ENCODE measurements around the gene LIMS2.

DNA sequence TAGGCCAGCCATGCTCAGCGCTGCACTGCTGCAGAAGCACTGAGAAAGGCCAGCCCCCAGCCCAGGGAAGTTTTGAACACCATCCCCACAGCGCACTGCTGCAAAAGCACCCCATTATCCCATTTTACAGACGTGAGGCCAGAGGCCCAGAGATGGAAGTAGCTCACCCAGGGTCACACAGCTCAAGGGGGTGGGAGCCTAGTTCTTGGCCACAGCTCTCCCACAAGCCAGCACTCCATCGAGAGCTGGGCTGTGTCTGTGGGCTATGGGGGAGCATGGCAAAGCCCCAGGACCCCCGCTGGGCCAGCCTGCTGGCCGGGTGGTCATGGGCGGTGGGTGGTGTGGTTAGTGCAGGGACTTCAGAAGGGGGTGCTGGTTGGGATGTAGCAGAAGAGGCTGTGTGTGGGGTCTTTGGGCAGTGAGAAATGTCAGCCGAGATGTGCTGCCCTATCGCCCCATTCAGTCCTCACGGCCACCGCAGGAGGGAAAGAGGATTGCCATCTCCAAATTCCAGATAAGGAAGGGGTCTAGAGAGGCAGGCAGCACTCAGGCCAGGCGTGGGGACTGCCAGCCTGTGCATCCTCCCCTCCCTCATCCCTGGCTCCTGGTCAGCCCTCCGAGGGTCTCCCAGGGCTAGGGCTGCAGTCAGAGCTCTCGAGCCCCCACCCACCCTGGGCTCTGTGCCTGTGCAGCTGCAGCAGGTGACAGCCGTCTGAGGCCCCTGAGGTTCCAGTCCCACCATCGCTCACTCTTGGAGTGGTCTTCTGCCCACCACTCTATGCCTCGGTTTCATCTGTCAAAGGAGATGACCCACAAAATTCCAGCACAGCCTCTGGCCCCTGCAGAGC, 46.3 kb downstream of the LIMS2 start:
- TF ChIP-seq, protein P1, sequence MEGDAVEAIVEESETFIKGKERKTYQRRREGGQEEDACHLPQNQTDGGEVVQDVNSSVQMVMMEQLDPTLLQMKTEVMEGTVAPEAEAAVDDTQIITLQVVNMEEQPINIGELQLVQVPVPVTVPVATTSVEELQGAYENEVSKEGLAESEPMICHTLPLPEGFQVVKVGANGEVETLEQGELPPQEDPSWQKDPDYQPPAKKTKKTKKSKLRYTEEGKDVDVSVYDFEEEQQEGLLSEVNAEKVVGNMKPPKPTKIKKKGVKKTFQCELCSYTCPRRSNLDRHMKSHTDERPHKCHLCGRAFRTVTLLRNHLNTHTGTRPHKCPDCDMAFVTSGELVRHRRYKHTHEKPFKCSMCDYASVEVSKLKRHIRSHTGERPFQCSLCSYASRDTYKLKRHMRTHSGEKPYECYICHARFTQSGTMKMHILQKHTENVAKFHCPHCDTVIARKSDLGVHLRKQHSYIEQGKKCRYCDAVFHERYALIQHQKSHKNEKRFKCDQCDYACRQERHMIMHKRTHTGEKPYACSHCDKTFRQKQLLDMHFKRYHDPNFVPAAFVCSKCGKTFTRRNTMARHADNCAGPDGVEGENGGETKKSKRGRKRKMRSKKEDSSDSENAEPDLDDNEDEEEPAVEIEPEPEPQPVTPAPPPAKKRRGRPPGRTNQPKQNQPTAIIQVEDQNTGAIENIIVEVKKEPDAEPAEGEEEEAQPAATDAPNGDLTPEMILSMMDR (IDR thresholded peaks at IDR 0.05) = no peak
- no peak for TF ChIP-seq POLR2A (IDR thresholded peaks at IDR 0.05)

All from right lobe of liver (tissue), 4 donors.